NCI-H1048 (cell line): ENCODE measurements around the gene ARID3C.
"Not testable (repeated sequence)": the region's sequence is repeated elsewhere in the genome, so short reads cannot be mapped to it uniquely, and the experiment has no call there.

Experiments
- DNase-seq: peaks from one replicate; lab custom pipeline; 2025; lab: John Stamatoyannopoulos, UW

Gene ARID3C

GRCh38 chr9:34652602-34653000 is 23.7 kb upstream of the ARID3C start:
- DNase-seq = no peak

GRCh38 chr9:34651876-34652601 is 23.2 kb upstream of the ARID3C start, which contains the start of gene IL11RA:
TSS of gene IL11RA (plus strand) at chr9:34652185. CDS start at chr9:34655218, 3,033 bp downstream.
- DNase-seq = no peak

- DNase-seq = no peak
Measured at GRCh38 chr9:34651321-34651720, 22.5 kb upstream of the ARID3C start.

- no peak for DNase-seq
Measured at GRCh38 chr9:34650816-34651215, 21.9 kb upstream of the ARID3C start.

- no peak for DNase-seq
Measured at GRCh38 chr9:34648673-34649072, 19.8 kb upstream of the ARID3C start.

- DNase-seq = no peak
Measured at GRCh38 chr9:34647651-34648050, 18.8 kb upstream of the ARID3C start.

- no peak for DNase-seq
Measured at GRCh38 chr9:34647084-34647403, 18.2 kb upstream of the ARID3C start.

GRCh38 chr9:34646211-34647083 is 17.6 kb upstream of the ARID3C start, which contains the start of gene GALT:
TSS of gene GALT (plus strand) at chr9:34646675. CDS start at chr9:34646705, 30 bp downstream.
- DNase-seq = peak; percentile 78

GRCh38 chr9:34644766-34645314 is 16.0 kb upstream of the ARID3C start:
- no peak for DNase-seq

- no peak for DNase-seq
Measured at GRCh38 chr9:34642679-34643078, 13.8 kb upstream of the ARID3C start.

GRCh38 chr9:34639322-34639721 is 10.5 kb upstream of the ARID3C start:
- not testable (repeated sequence) for DNase-seq

GRCh38 chr9:34638138-34638445 is 9.2 kb upstream of the ARID3C start:
- DNase-seq = no peak

- peak; percentile 77 for DNase-seq
Measured at GRCh38 chr9:34637356-34638137, 8.7 kb upstream of the ARID3C start, which contains the start of gene SIGMAR1. TSS of gene SIGMAR1 (minus strand) at chr9:34637787. CDS start at chr9:34637697, 90 bp downstream.

- no peak for DNase-seq
Measured at GRCh38 chr9:34636791-34637355, 8.0 kb upstream of the ARID3C start.

- DNase-seq = no peak
Measured at GRCh38 chr9:34635556-34635955, 6.7 kb upstream of the ARID3C start.

- no peak for DNase-seq
Measured at GRCh38 chr9:34634551-34635248, 5.8 kb upstream of the ARID3C start.

GRCh38 chr9:34633851-34634550 is 5.1 kb upstream of the ARID3C start:
- DNase-seq = no peak

- DNase-seq = no peak
Measured at GRCh38 chr9:34633166-34633565, 4.3 kb upstream of the ARID3C start.

GRCh38 chr9:34630402-34631154 is 1.7 kb upstream of the ARID3C start:
- no peak for DNase-seq

- no peak for DNase-seq
Measured at GRCh38 chr9:34629491-34629808, 584 bp upstream of the ARID3C start.
